NCI-H2029 (cell line): Measurements from ENCODE around the gene RAPGEF3.

Source experiments
- DNase-seq: peaks from one replicate; lab custom pipeline; 2025; lab: John Stamatoyannopoulos, UW

RAPGEF3 gene

DNA sequence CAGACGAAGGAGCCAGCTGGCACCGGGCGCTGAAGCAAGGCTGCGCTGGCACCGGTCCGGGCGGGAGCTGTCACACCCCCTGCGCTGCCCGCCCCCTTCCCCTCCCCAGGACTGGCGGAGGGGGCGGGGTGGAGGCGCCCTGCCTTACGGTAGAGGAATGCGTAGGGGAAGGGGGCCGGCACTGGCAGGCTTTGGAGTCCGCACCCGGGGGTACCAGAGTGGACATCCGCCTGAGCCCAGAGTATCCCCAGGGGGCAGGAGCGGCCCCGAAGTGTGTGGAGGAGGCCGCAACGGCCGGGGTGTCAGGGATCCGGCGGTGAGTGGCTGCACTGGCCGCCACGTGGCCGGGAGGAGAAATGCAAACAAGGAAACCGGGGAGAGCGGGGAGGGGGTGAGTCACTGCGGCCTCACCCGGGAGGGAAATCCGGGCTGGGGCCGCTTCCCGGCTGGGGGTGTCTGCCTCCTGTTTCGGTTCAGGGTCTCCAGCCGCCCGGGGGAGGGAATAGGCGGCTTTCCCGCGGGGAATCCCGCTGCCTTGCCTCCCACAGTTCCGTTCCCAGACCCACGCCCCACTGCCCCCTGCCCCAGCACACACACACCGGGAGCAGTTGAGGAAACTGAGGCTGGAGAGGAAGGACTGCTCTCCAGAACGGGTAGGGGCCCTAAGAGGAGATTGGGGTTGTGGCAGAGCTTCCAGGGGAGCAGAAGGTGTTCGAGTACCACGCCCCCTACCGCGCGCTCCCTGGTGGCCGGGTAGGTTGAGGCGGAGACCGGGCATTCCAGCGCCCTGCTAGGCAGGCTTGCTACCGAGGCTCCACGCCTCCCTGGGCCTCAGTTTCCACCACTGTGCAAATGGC, at the start of gene RAPGEF3:
RAPGEF3 (minus strand) TSS at position 47 of the 857 bp plus-strand sequence. CDS start 324 bp downstream, outside the sequence.
- DNase-seq: peak; percentile 52

DNA sequence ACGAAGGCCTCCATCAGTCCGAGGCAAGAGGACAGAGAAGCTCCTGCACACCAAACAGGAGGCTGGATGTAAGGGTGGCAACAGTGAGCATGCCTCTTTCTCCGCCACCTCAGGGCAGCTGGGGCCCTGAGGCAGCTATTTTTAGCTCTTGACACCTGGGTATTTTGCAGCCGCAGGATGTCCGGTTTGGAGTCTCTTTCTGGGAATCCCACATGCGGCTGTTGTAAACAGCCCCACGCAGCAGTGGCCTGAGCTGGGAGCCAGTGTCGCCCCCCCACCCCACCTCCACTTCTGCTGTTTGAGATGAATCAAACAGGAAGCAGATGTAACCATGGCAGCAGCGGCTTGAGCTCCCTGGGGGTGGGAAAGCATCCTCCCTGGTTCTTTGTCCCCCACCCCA, 49.4 kb upstream of the RAPGEF3 start:
- DNase-seq: no peak

GRCh38 chr12:47807338-47807737, 48.7 kb upstream of the RAPGEF3 start:
- no peak for DNase-seq

DNA sequence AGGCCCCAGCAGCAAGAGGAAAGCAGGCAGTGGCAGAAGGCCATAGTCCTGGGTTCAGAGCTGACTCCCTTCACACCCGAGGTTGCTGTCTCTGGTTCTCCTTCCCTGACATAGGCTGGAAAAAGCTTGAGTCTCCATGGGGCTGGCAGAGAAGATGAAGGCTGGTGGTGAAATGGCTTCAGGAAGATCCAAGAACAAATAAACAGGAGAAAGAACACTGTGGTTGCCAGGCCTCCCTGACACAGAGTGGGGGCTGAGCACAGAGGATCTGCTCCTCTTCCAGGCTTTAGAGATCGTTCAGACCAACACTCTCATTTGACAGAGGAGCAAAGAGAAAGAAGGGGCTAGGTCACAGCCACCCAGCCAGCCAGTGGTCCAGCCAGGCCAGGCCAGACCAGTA, 46.7 kb upstream of the RAPGEF3 start:
- DNase-seq: no peak

- no peak for DNase-seq
Observed at GRCh38 chr12:47804171-47804570, 45.5 kb upstream of the RAPGEF3 start.

DNA sequence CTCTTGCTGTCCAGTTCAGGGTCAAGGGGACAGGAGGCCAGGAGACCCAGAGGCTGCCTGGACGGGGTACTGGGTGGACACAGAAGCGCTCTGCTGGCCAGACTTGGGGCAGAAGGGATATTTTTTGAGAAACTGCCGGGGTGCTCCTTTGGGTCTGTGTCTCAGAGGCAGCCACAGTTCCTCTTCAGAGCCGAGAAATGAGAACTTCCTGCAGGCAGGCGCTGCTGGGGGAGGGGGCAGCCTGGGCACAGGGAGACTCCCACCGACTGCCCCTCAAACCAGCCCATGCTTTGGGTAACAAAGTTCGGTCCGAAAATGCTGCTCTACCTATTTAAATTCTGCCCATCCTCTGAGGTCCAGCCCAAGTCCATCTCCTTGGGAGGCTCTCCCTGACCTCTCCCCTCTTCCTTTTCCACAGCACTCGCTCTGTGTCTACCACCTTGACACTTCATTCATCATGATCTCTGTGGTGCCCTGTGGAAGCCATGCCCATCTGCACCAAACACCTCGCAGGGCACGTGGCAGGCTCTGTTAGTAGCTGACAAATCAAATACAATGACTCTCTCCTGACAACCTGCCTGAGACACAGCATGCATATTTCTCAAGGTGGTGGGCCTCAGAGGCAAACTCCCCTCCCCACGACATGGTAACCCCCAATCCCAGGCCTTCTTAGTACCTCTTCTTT, 44.7 kb upstream of the RAPGEF3 start:
- DNase-seq: no peak

GRCh38 chr12:47802312-47802711, 43.6 kb upstream of the RAPGEF3 start:
- no peak for DNase-seq

GRCh38 chr12:47801904-47802246, 43.2 kb upstream of the RAPGEF3 start:
- DNase-seq: no peak

DNA sequence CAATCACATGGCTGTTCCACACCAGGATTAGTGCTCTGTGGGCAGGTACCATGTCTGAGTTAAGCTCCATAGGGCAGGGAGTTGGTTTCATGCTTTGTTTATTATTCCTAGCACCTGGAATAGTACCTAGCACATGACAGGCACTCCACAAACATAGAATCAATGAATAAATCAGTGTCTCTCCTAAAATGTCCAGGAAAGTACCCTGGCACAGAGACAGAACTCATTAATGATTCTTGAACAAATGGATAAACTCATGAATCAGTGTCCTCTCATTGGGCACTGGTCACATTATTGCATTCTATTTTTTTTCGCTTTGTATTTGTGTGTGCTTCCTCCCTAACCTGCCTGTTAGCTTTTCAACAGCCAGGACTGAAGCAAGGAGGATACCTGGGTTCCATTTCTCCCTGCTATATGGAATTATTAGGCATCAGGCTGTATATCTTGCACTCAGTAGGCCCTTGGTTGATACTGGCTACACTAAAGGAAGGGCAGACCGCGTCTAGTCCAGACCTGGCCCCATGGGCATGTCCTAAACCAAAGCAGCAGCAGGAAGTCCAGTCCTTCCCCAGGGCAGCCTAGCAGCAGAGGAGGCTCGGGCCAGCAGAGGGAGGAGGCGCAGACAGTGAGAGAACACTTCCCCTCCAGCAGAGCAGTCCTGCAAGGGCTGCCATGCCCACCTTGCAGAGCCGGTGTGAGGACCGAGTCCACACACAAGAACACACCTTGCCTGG, 42.7 kb upstream of the RAPGEF3 start:
- DNase-seq: no peak

- no peak for DNase-seq
Observed at GRCh38 chr12:47800582-47800981, 41.9 kb upstream of the RAPGEF3 start.

DNA sequence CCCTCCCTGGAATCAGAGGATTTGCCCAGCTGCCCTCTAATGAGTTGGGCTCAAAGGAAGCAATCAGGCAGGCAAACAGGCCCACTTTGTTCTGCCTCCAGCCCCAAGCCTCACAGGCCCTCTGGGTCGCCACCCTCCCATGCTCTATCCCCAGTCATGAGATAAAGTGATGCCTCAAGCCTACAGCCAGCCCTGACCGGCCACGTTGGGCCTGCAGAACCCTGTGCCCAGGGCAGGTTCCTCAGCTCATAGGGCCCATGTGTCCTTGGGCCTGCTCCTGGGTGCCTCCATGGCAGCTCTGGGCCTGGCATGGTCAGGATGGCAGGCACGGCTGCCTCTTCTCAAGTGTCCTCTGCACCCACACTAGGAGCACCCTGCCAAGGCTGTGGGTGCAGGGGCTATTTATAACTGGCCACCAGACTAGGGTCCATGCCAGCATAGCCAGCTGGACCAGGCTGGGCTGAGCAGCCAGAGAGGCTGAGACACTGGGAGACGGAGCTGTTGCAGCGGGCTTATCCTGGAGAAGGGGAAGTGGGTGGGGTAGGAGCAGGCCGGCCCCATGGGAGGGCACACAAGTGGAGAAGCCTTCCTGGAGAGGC, 40.8 kb upstream of the RAPGEF3 start:
- no peak for DNase-seq

DNA sequence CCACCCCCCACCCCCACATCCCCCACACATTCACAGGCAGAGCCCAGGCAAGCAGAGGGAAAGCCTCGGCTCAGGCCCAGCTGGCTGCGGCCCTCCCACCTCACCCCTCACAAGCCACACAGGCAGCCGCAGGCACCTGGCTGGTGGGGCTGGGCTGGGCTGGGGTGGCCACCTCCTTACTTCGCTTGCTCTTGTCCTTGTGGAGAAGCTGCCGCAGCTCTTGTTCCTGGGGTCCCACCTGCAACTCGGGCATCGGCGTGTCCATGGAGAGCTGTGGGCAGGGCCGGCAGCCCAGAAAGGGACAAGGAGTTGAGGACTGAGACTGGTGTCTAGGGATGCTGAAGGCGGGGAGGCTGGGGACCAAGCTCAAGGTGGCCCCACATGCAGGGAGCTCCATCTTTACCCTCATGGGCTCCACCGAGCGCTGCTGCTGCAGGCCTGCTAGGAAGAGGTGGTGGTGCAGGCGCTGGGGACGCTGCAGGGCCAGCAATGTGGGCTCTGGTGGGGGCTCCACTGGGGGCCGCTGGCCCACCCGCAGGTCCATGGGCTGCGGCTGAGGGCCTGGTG, 39.8 kb upstream of the RAPGEF3 start:
- no peak for DNase-seq

DNA sequence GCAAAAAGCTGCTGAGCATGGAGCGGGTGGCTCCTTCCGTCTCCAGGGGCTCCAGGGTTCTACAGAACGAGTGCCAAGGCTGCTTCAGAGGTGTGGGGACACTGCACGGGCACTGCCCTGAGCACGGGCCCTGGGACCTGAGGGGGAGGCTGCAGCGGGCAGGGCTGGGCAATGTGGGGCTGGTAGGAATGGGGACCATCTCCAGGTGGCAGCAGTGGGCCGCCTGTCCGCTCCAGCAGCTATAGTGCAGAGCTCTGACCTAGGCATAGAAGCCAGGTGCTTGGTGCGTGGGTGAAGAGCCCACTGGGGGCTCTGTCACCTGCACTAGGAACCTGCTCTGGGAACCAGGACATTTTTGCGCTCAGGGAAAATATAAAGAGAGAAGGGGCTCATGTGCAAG, 38.8 kb upstream of the RAPGEF3 start:
- no peak for DNase-seq

DNA sequence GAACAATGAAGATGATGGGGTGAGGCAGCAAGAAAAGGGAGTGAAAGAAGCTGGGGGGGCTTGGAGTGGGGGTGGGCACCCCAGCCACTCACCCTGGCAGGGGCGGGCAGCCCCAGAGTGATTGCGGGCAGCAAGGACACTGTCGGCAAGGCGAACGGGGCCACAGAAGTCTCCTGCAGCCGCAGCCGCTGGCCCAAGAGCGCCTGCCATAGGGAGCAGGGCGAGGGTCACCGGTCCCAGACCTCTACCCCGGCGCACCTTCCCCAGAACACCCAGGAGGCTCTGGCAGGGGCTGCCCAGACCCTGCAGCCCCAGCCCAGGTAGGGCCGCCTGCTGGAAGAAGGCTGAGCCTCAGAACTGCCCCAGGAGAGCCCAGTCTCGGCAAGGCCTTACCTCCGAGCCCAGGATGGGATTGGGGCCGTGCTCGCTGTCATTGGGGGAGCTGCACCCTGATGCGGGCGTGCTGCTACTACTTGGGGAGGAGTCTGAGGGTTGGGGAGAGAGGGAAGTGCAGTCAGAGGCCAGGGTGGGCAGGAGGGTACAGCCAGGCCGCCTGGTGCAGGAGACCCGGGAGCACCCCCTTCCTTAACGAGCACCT, 37.2 kb upstream of the RAPGEF3 start:
- no peak for DNase-seq

- no peak for DNase-seq
Observed at GRCh38 chr12:47795121-47795813, 36.6 kb upstream of the RAPGEF3 start.

DNA sequence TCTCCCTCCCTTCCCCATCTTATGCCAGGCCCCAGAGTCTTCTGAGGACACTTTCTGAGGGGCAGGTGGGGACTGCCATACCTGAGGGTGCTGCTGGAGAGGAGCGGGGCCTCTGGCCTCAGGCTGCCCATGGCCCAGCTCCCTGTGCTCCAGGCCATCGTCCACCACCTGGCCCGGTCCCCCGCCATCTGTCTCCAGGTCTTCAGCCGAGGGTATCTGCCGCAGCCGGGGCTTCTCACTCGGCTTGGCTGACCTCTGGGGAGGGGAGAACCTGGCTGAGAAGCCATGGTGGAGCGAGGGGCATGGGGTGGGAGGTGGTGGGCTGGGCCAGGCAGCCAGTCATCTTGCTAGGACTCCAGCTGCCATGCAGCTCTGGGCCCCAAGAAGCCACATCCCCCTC, 36.0 kb upstream of the RAPGEF3 start:
- no peak for DNase-seq

GRCh38 chr12:47793015-47793681, 34.5 kb upstream of the RAPGEF3 start:
- no peak for DNase-seq

DNA sequence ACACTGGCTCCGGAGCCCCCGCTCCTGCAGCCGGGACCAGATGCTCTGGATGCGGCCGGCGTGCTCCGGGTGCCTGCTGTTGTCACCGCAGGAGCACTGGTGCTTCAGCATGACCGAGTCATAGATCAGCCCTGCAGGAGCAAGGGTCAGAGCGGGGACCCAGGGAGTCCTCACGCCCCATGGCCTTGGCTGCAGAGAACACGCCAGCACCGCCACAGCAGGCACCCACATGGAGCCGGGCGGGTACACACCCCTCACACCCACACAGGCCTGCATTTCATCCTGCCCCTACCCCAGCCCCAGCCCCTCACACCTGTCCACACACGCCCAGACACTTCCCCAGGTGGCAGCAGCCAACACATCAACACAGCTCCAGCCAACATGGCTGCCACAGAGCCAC, 33.2 kb upstream of the RAPGEF3 start:
- no peak for DNase-seq

GRCh38 chr12:47791351-47791746, 32.7 kb upstream of the RAPGEF3 start:
- DNase-seq: no peak

DNA sequence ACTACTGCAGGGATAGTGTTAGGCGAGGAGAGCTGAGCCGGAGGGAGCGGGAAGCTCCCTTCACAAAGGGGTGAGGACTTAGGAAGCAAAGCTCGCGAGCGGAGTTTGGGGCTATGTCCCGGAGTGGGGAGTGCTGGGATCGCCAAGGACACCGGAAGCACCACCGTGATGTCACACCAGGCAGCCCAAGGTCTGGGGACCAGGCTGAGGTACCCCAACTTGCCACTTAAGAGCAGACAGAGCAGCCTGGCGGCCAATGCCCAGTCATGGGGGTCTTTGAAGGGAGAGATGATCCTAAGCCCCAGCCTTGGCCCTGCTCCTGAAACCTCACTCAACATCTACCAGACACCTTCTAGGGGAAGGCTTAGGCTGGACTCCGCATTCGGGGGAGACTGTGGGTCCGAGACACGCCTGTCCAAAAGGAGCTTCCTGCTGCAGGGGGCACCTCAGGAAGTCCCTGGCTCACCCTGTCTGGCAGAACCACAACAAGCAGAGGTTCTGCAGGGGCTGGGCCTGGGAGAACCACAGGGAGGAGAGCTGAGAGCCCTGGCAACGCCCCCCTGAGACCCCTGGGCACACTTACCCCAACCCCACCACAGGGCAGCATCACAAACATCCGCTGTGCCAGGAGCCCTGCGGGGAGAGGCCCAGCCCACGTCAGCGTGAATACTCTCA, 32.1 kb upstream of the RAPGEF3 start:
- DNase-seq: no peak
